Duodenal mucosa (tissue), 2 donors: ENCODE results near the gene ZNF580.
A peak's percentile ranks its signal among the peaks of the same experiment; 100 is the strongest.

Experiments used
- H3K27ac ChIP-seq: one replicate; pipeline ENCODE4 v1.7.0; 2013; ENCODE audit warnings: low read depth, low read length
- H3K27me3 ChIP-seq, 2 donors: one replicate each; pipeline ENCODE4 v1.7.0; 2013; ENCODE audit warnings: low read length in 2 of 2, control low read depth in 1 of 2; ENCODE audit not compliant: insufficient read depth in 2 of 2, control insufficient read depth in 1 of 2
- H3K36me3 ChIP-seq, 2 donors: one replicate each; pipeline ENCODE4 v1.7.0; 2013; ENCODE audit warnings: low read length in 2 of 2, control low read depth in 1 of 2; ENCODE audit not compliant: insufficient read depth in 2 of 2, control insufficient read depth in 1 of 2
- H3K4me1 ChIP-seq, 2 donors: one replicate each; pipeline ENCODE4 v1.7.0; 2013; ENCODE audit warnings: low read length in 2 of 2, control low read depth in 1 of 2; ENCODE audit not compliant: insufficient read depth in 2 of 2, control insufficient read depth in 1 of 2
- H3K4me3 ChIP-seq, 2 donors: one replicate each; pipeline ENCODE4 v1.7.0; 2013; ENCODE audit warnings: low read length in 2 of 2, low read depth in 1 of 2
- H3K9ac ChIP-seq, 2 donors: one replicate each; pipeline ENCODE4 v1.7.0; 2013; ENCODE audit warnings: low read length in 2 of 2, low read depth in 1 of 2
- H3K9me3 ChIP-seq, 2 donors: one replicate each; pipeline ENCODE4 v1.7.0; 2013; ENCODE audit warnings: low read length in 2 of 2, control low read depth in 1 of 2; ENCODE audit not compliant: control insufficient read depth in 1 of 2

The ZNF580 gene

DNA sequence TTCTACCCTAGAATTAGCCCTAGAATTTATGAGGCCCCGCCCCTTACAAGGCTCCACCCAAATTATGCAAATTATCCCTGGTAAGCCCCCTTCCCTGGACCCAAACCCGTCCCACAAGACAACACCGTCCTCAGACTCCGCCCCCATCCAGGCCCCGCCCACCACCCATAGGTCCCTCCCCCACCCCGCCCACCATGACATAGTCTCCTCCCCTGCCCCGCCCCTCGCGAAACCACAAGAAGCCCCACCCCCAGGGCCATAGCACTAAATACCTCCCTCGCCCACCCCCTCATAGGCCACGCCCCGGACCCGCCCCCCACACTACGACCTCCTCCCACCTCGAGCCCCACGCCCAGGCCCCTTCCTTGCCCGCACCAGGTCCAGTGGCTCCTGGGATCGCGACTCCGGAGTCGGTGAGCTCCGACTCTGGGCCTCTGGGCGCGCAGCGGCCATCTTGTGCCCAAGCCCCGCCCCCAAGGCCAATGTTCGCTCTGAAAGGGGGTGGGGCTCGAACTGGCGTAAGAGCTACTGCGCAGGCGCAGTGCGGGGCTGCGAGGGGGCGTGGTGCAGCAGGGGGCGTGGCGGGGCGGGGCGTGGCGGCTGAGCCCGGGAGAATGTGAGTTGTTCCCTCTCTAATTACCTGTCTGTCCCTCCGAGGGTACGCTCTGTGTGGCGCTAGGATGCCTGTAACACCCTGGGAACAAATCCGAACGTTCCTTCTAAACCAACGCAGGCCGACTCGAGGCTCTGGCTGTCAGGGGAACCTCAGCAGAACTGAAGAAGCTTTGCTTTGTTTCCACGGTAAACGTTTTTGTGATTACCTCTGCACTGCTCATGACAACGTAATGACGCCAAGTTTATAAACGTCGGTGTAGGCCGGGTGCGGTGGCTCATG is 16.4 kb upstream of the ZNF580 start, which contains the start of gene ZNF784:
ZNF784 (minus strand) TSS at position 458 of the 895 bp plus-strand sequence; CDS start at position 453, 5 bp downstream.
- Histone ChIP-seq H3K27ac (peak within 1 kb of the TSS; percentile 99), H3K9ac (peak within 1 kb of the TSS; percentile 59 to 69), H3K36me3 (peaks cover 0 to 9% of the 10 kb centered on the region in 2 donors), H3K4me1 (peaks cover 14 to 19% of the 10 kb centered on the region in 2 donors), H3K4me3 (peak within 1 kb of the TSS; percentile 62 to 64), H3K9me3 (no peaks in the 10 kb centered on the region), H3K27me3 (no peaks in the 10 kb centered on the region)

DNA sequence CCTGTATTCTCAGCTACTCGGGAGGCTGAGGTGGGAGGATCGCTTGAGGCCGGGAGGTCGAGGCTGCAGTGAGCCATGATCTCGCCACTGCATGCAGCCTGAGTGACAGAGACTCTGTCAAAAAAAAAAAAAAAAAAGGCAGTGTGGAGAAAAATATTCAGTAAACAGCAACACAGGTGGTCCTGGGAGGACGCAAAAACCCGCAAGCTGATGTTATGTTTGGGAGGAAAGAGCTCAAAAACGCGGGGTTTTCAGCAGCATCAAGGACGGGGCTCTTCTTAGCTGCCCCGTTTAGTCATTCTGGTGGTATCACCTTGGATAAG is 15.8 kb upstream of the ZNF580 start:
- no peaks in the 10 kb centered on the region for H3K27me3 ChIP-seq
- H3K4me3 ChIP-seq: peak overlapping the region; percentile 62 to 64
- no peaks in the 10 kb centered on the region for H3K9me3 ChIP-seq
- no peak overlapping the region for H3K27ac ChIP-seq
- H3K9ac ChIP-seq: peak overlapping the region; percentile 59 to 69
- H3K4me1 ChIP-seq: peaks cover 14 to 19% of the 10 kb centered on the region in 2 donors
- H3K36me3 ChIP-seq: peaks cover 0 to 9% of the 10 kb centered on the region in 2 donors

DNA sequence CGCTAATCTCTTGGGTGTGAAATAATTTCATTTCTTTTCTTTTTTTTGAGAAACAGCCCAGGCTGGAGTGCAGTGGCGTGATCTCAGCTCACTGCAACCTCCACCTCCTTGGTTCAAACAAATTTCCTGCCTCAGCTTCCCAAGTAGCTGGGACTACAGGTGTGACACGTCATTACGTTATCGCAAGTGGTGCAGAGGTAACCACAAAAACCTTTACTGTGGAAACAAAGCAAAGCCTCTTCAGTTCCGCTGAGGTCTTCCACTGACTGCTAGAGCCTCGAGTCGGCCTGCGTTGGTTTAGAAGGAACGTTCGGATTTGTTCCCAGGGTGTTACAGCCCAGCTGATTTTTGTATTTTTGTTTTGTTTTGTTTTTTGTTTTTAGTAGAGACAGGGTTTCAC is 14.5 kb upstream of the ZNF580 start:
- Histone ChIP-seq H3K4me3 (no peak overlapping the region), H3K9ac (peak overlapping the region in 1 of 2 donors; percentile 47), H3K9me3 (no peaks in the 10 kb centered on the region), H3K27ac (peak overlapping the region; percentile 10), H3K27me3 (no peaks in the 10 kb centered on the region), H3K36me3 (peaks cover 0 to under 1% of the 10 kb centered on the region in 2 donors), H3K4me1 (peaks cover 14 to 19% of the 10 kb centered on the region in 2 donors)

DNA sequence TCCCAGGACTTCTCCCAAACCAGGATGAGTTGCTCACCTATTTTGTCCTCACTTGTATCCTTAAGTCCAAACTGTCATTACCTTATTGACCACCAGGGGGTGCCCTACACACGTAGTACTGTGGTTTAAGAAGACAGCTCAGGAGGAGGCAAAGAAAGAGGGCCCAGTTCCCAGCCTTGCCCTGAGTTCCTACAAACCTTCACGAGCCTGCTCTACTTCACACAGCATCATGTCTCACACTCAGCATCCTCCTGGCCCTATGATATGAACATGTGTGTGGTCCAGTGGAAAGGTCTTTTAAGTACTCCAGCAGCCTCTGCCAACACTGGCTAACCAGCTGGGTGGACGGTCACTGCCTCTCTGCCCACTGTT is 8.4 kb upstream of the ZNF580 start:
- Histone ChIP-seq H3K27ac (no peak overlapping the region), H3K9ac (no peak overlapping the region), H3K36me3 (no peaks in the 10 kb centered on the region), H3K4me3 (no peak overlapping the region), H3K9me3 (no peaks in the 10 kb centered on the region), H3K27me3 (no peaks in the 10 kb centered on the region), H3K4me1 (peaks cover 14 to 26% of the 10 kb centered on the region in 2 donors)

DNA sequence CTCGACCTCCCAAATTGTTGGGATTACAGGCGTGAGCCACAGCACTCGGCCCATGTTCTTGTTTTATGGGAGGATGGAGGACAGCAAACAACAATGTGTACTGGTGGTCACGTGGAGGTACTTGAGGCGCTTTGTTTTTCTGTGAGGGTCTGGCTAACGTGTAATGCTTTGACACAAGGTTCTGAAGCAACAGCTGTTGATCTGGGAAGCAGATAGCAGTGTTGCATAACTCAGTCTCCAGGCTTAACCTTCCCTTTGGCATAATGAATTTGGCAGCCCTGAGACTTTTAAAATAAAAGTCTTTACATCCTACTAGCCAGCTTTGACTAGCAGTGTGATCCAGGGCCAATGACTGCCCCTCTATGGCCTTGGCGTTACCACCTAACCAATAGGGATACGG is 6.9 kb upstream of the ZNF580 start:
- H3K4me1 ChIP-seq: peaks cover 14 to 26% of the 10 kb centered on the region in 2 donors
- H3K27me3 ChIP-seq: no peaks in the 10 kb centered on the region
- H3K27ac ChIP-seq: no peak overlapping the region
- H3K36me3 ChIP-seq: no peaks in the 10 kb centered on the region
- no peaks in the 10 kb centered on the region for H3K9me3 ChIP-seq
- no peak overlapping the region for H3K4me3 ChIP-seq
- no peak overlapping the region for H3K9ac ChIP-seq

DNA sequence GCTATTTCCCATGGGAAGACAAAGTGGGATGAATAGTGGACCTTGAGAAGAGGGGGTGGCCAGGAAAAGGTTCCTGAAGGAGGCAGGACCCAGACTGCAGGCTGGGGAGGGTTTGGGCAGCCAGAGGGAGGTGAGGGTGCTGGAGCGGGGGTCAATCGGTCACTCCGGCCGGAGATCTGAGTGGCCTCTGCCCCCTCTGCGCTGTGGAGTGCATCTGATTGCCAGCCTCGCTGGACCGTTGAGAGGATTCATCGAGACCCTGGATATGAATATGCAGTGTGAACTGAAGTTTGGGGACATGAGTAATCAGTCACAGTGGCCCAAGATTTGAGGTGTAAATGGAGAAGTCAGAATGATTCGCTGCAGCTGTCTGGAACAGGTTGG is 5.5 kb upstream of the ZNF580 start:
- Histone ChIP-seq H3K27ac (peak overlapping the region; percentile 80), H3K36me3 (no peaks in the 10 kb centered on the region), H3K9me3 (no peaks in the 10 kb centered on the region), H3K4me1 (peaks cover 14 to 34% of the 10 kb centered on the region in 2 donors), H3K4me3 (peak overlapping the region; percentile 92 to 94), H3K9ac (peak overlapping the region; percentile 90 to 99), H3K27me3 (no peaks in the 10 kb centered on the region)

DNA sequence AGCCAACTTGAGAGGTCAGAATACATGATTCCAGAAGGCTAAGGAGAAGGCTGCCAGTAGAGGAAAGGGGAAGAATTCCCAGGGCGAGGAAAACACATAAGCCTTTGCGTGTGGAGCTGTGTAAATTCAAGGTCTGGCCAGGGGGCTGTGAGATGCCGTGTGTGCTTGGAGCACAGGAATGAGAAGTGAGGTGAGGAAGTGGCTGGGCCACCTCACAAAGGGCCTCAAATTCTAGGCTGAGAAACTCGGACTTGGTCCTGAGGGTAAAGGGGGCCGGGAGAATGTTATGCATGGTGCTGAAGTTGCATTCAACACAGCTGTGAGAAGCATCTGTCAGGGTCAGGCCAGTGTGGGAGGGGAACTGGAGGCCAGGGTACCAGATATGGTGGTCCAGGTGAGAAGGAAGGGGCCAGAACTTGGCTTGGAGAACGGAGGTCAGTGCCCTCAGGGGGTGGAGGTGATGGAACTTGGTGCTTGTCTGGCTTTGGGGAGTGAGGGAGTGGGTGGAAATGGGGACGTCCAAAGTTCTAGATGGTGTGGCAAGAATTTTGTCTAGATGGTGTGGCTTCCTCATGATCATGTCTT is 4.9 kb upstream of the ZNF580 start:
- Histone ChIP-seq H3K27me3 (no peaks in the 10 kb centered on the region), H3K4me1 (peaks cover 14 to 37% of the 10 kb centered on the region in 2 donors), H3K36me3 (no peaks in the 10 kb centered on the region), H3K9ac (peak overlapping the region; percentile 90 to 99), H3K27ac (no peak overlapping the region), H3K9me3 (no peaks in the 10 kb centered on the region), H3K4me3 (peak overlapping the region; percentile 92 to 94)

DNA sequence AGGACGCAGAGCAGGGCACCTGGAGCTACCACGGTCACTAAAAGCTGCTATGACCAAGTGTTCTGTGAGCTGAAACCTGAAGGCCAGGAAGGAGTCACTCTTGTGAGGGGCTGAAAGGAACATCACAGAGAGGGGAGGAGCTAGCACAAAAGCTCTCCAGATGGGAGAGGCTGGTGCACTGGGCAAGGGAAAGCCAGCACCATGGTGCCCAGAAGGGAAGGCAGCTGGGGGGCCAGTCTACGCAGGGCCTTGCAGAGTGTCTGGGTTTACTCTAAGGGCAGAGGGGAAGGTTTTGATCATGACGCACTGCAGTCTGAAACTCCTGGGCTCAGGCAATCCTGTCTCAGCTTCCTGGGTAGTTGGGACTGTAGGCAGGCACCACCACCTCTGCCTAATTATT is 4.1 kb upstream of the ZNF580 start:
- H3K27ac ChIP-seq: no peak overlapping the region
- peaks cover 16 to 41% of the 10 kb centered on the region in 2 donors for H3K4me1 ChIP-seq
- no peaks in the 10 kb centered on the region for H3K27me3 ChIP-seq
- H3K9ac ChIP-seq: no peak overlapping the region
- no peaks in the 10 kb centered on the region for H3K9me3 ChIP-seq
- H3K4me3 ChIP-seq: peak overlapping the region in 1 of 2 donors; percentile 92
- H3K36me3 ChIP-seq: no peaks in the 10 kb centered on the region

DNA sequence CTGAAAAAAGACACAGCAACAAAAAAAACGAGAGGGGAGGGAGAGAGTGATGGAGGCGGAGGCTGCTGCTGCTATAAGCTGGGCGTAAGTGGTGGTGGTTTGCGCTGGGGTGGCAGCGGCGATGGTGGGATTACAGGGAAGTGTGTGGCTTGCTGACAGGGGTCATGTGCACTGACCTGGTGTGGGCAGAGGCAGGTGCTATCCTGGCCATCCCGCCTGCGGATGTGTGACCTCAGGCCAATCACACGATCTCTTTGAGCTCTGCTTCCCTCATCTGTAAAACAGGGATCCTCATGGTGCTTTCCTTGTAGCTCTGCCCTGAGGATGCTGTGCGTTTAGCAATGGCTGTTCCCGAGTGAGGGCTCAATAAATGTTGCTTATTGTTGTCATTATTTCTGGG is 3.3 kb upstream of the ZNF580 start:
- Histone ChIP-seq H3K27ac (no peak overlapping the region), H3K36me3 (no peaks in the 10 kb centered on the region), H3K9me3 (no peaks in the 10 kb centered on the region), H3K27me3 (no peaks in the 10 kb centered on the region), H3K9ac (no peak overlapping the region), H3K4me3 (no peak overlapping the region), H3K4me1 (peaks cover 24 to 39% of the 10 kb centered on the region in 2 donors)

DNA sequence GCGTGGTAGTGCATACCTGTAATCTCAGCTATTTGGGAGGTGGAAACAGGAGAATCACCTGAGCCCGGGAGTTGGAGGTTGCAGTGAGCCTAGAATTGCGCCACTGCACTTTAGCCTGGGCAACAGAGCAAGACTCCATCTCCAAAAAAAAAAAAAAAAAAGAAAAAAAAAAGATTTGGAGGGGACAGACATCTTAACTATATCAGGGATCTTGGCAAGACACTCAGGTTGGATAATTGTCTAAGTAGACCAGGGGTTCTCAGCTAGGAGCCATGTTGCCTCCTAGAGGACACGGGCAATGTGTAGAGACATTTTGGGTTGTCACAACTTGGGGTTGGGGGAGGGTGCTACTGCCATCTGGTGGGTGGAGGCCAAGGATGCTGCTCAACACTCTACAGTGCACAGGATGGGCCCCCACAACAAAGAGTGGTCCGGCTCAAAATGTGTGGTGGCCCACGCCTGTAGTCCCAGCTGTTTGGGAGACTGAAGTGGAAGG is 1.9 kb upstream of the ZNF580 start:
- no peaks in the 10 kb centered on the region for H3K9me3 ChIP-seq
- H3K27ac ChIP-seq: no peak overlapping the region
- H3K36me3 ChIP-seq: no peaks in the 10 kb centered on the region
- H3K27me3 ChIP-seq: no peaks in the 10 kb centered on the region
- no peak overlapping the region for H3K4me3 ChIP-seq
- no peak overlapping the region for H3K9ac ChIP-seq
- peaks cover 28 to 46% of the 10 kb centered on the region in 2 donors for H3K4me1 ChIP-seq
